HepG2 (cell line): ENCODE results near the gene TTC31. TPM values are rescaled to one million over a fixed set of nuclear protein-coding genes. Genes with fewer than 3 reads are reported as not detected.

Experiments
- AGO2 ChIP-seq: fragments of 200-400 bp; formaldehyde crosslinking; optimal IDR thresholded peaks from 2 replicates; pipeline ENCODE3; 2017; ENCODE audit warnings: mild to moderate bottlenecking, low read depth, low read length, moderate library complexity
- ARNT2 ChIP-seq: sonication (generic); formaldehyde crosslinking; IDR thresholded peaks from 2 replicates; pipeline ENCODE4 v1.8.0; 2022; ENCODE audit warnings: mild to moderate bottlenecking, low read depth, missing genetic modification reagents, moderate library complexity
- DMAP1 ChIP-seq: IDR thresholded peaks from 2 replicates; pipeline ENCODE4 v1.6.1; 2016
- ELF3 ChIP-seq: IDR thresholded peaks from 2 replicates; pipeline ENCODE4 v1.6.1; 2016; ENCODE audit warnings: missing genetic modification reagents, missing compliant biosample characterization
- HES4 ChIP-seq: sonication (generic); formaldehyde crosslinking; IDR thresholded peaks from 2 replicates; pipeline ENCODE4 v1.9.0; 2021; ENCODE audit warnings: mild to moderate bottlenecking, missing genetic modification reagents, borderline replicate concordance
- JUNB ChIP-seq: sonication (generic); formaldehyde crosslinking; IDR thresholded peaks from 2 replicates; pipeline ENCODE4 v1.8.0; 2022; ENCODE audit warnings: missing genetic modification reagents, mild to moderate bottlenecking, borderline replicate concordance
- KLF6 ChIP-seq: IDR thresholded peaks from 2 replicates; pipeline ENCODE4 v1.8.0; 2016; ENCODE audit warnings: missing biosample characterization, missing genetic modification reagents
- MAFF ChIP-seq: IDR thresholded peaks from 2 replicates; pipeline ENCODE4 v1.6.1; 2011; ENCODE audit warnings: low read depth, low read length, improper control_type of control experiment
- MAX ChIP-seq: IDR thresholded peaks from 2 replicates; pipeline ENCODE4 v1.6.1; 2012; ENCODE audit warnings: inconsistent platforms
- MLXIP ChIP-seq: sonication (generic); formaldehyde crosslinking; IDR thresholded peaks from 2 replicates; pipeline ENCODE4 v1.9.0; 2021; ENCODE audit warnings: missing genetic modification reagents, borderline replicate concordance
- MTF2 ChIP-seq: sonication (generic); formaldehyde crosslinking; IDR thresholded peaks from 2 replicates; pipeline ENCODE4 v1.5.0; 2020; ENCODE audit warnings: missing genetic modification reagents, borderline replicate concordance
- MXI1 ChIP-seq: IDR thresholded peaks from 3 replicates; pipeline ENCODE4 v1.6.1; 2012; ENCODE audit warnings: low read depth, low read length, inconsistent platforms, borderline replicate concordance
- NR2F2 ChIP-seq: IDR thresholded peaks from 2 replicates; pipeline ENCODE4 v1.6.1; 2012; ENCODE audit warnings: low read depth, inconsistent platforms, borderline replicate concordance
- PAX8 ChIP-seq: sonication (generic); formaldehyde crosslinking; IDR thresholded peaks from 2 replicates; pipeline ENCODE4 v1.8.0; 2022; ENCODE audit warnings: mild to moderate bottlenecking, missing genetic modification reagents, borderline replicate concordance
- PREB ChIP-seq: sonication (generic); formaldehyde crosslinking; IDR thresholded peaks from 2 replicates; pipeline ENCODE4 v1.4.0; 2020; ENCODE audit warnings: missing genetic modification reagents
- SALL1 ChIP-seq: sonication (generic); formaldehyde crosslinking; IDR thresholded peaks from 2 replicates; pipeline ENCODE4 v1.8.0; 2022; ENCODE audit warnings: mild to moderate bottlenecking, missing genetic modification reagents
- SETDB1 ChIP-seq: sonication (generic); formaldehyde crosslinking; IDR thresholded peaks from 2 replicates; pipeline ENCODE4 v1.5.1; 2020; ENCODE audit warnings: missing genetic modification reagents, mild to moderate bottlenecking, borderline replicate concordance
- SMAD9 ChIP-seq: sonication (generic); formaldehyde crosslinking; IDR thresholded peaks from 2 replicates; pipeline ENCODE4 v1.5.1; 2020; ENCODE audit warnings: mild to moderate bottlenecking, missing genetic modification reagents
- TCF7L2 ChIP-seq: IDR thresholded peaks from 2 replicates; pipeline ENCODE4 v1.6.1; 2011; ENCODE audit warnings: mild to moderate bottlenecking, low read depth, low read length, moderate library complexity
- ZKSCAN8 ChIP-seq: IDR thresholded peaks from 2 replicates; pipeline ENCODE4 v1.6.1; 2016; ENCODE audit warnings: borderline replicate concordance, missing genetic modification reagents, missing compliant biosample characterization
- ZNF205 ChIP-seq: IDR thresholded peaks from 2 replicates; pipeline ENCODE4 v1.6.1; 2018; ENCODE audit warnings: missing biosample characterization, missing genetic modification reagents
- ZNF451 ChIP-seq: sonication (generic); formaldehyde crosslinking; IDR thresholded peaks from 2 replicates; pipeline ENCODE4 v1.5.0; 2020; ENCODE audit warnings: mild to moderate bottlenecking, missing genetic modification reagents
- ZNF546 ChIP-seq: sonication (generic); formaldehyde crosslinking; conservative IDR thresholded peaks from 2 replicates; pipeline ENCODE4 v1.8.1; 2023; ENCODE audit warnings: mild to moderate bottlenecking, missing genetic modification reagents
- ZNF556 ChIP-seq: sonication (generic); formaldehyde crosslinking; IDR thresholded peaks from 2 replicates; pipeline ENCODE4 v1.4.0; 2020; ENCODE audit warnings: mild to moderate bottlenecking, missing genetic modification reagents, borderline replicate concordance
- ZNF564 ChIP-seq: sonication (generic); formaldehyde crosslinking; IDR thresholded peaks from 2 replicates; pipeline ENCODE4 v1.8.1; 2023; ENCODE audit warnings: mild to moderate bottlenecking, missing genetic modification reagents
- ZNF607 ChIP-seq: sonication (generic); formaldehyde crosslinking; IDR thresholded peaks from 2 replicates; pipeline ENCODE4 v1.5.1; 2020; ENCODE audit warnings: missing genetic modification reagents, mild to moderate bottlenecking, borderline replicate concordance
- ZNF615 ChIP-seq: sonication (generic); formaldehyde crosslinking; IDR thresholded peaks from 2 replicates; pipeline ENCODE4 v1.5.0; 2020; ENCODE audit warnings: mild to moderate bottlenecking, missing genetic modification reagents, borderline replicate concordance
- ZNF780A ChIP-seq: sonication (generic); formaldehyde crosslinking; IDR thresholded peaks from 2 replicates; pipeline ENCODE4 v1.8.0; 2022; ENCODE audit warnings: mild to moderate bottlenecking, missing genetic modification reagents, moderate library complexity
- ZSCAN31 ChIP-seq: sonication (generic); formaldehyde crosslinking; IDR thresholded peaks from 2 replicates; pipeline ENCODE4 v1.5.0; 2020; ENCODE audit warnings: low read depth, mild to moderate bottlenecking, missing genetic modification reagents
- polyA plus RNA-seq, 8 experiments: library from polyadenylated mRNA; depleted of rRNA in 3 of 8; stranded (reverse) in 7 of 8; unstranded in 1 of 8; fragments of >200 nt; fragmentation: Illumina TruSeq in 4 of 8; extraction: Trizol in 4 of 8; gene quantifications; 2 replicates each; pipeline versions ENCODE4 v1.2.1 to v1.2.3, GENCODE V29; 2011 to 2016; ENCODE audit warnings: low read depth in 4 of 8, missing spikeins in 1 of 8, mixed read lengths in 1 of 8; ENCODE audit not compliant: insufficient read depth in 1 of 8
- total RNA-seq, 5 experiments: library from RNA; depleted of rRNA; stranded (reverse); fragments of >200 nt; fragmentation: Illumina TruSeq; extraction: Trizol; gene quantifications; 2 replicates each; pipeline ENCODE4 v1.2.3, GENCODE V29; 2016; ENCODE audit warnings: low read depth in 1 of 5

TTC31 gene
- total and polyA plus RNA-seq, 2 of the 13 experiments (the other 11 are each of a cell fraction or from before 2014, with no cell fraction given): 28.3 to 39.5 TPM

GRCh38 chr2:74501335-74502071 is 18.6 kb downstream of the TTC31 start (continued):
- no peak for TF ChIP-seq MLXIP (CRISPR knock-in tag)
- peak; percentile 33; the same call in 1 of the 2 replicates for TF ChIP-seq SALL1
- TF ChIP-seq ZNF546 (CRISPR knock-in tag): no peak
- TF ChIP-seq ZNF205 (CRISPR knock-in tag): no peak
- no peak for TF ChIP-seq MAX
- TF ChIP-seq ZNF556 (CRISPR knock-in tag): no peak
- TF ChIP-seq ZNF615 (CRISPR knock-in tag): no peak
- 0 out of 2 replicates have a peak, but pooled peaks have one; percentile 11 for TF ChIP-seq ZNF451 (CRISPR knock-in tag)
- no peak for TF ChIP-seq ZSCAN31 (CRISPR knock-in tag)
- no peak for TF ChIP-seq DMAP1 (CRISPR knock-in tag)
- TF ChIP-seq ELF3 (CRISPR knock-in tag): no peak
- no peak for TF ChIP-seq MTF2
- TF ChIP-seq ZNF780A: no peak
- TF ChIP-seq ZKSCAN8: no peak
- no peak for TF ChIP-seq NR2F2
- TF ChIP-seq SETDB1: no peak
- TF ChIP-seq AGO2: no peak
- no peak for TF ChIP-seq ZNF607 (CRISPR knock-in tag)
- no peak for TF ChIP-seq ARNT2 (CRISPR knock-in tag)
- no peak for TF ChIP-seq PREB (CRISPR knock-in tag)
- TF ChIP-seq SMAD9 (CRISPR knock-in tag): no peak
- TF ChIP-seq TCF7L2: no peak
- TF ChIP-seq MXI1: no peak
- no peak for TF ChIP-seq JUNB (CRISPR knock-in tag)
- no peak for TF ChIP-seq PAX8 (CRISPR knock-in tag)
- no peak for TF ChIP-seq MAFF
- no peak for TF ChIP-seq ZNF564
- TF ChIP-seq KLF6: no peak
- 0 out of 2 replicates have a peak, but pooled peaks have one; percentile 13 for TF ChIP-seq HES4
